Bronchial epithelial cell (primary cell): ENCODE measurements around the gene P2RY2. TPM values are rescaled to one million over a fixed set of nuclear protein-coding genes. Genes with fewer than 3 reads are reported as not detected.
"Not testable (repeated sequence)": the region's sequence is repeated elsewhere in the genome, so short reads cannot be mapped to it uniquely, and the experiment has no call there.

ENCODE experiments used
- DNase-seq: peaks from one replicate; pipeline ENCODE4 v3.0.0-alpha.2; 2010; ENCODE audit warnings: low read depth
- FAIRE-seq: peaks from 2 replicates; lab custom pipeline; 2011; peaks lifted over from hg19 to GRCh38; lab: Jason Lieb, UNC
- H3K27me3 ChIP-seq: 2 replicates; pipeline ENCODE4 v1.5.1; 2011; ENCODE audit warnings: low read length; ENCODE audit not compliant: control insufficient read depth, insufficient read depth
- H3K36me3 ChIP-seq: 2 replicates; pipeline ENCODE4 v1.5.1; 2011; ENCODE audit warnings: low read length; ENCODE audit not compliant: control insufficient read depth, insufficient read depth
- H3K4me3 ChIP-seq: 2 replicates; pipeline ENCODE4 v1.5.1; 2011; ENCODE audit warnings: mild to moderate bottlenecking, low read depth, low read length, control low read depth
- CTCF ChIP-seq: IDR thresholded peaks from 2 replicates; pipeline ENCODE4 v1.5.1; 2011; ENCODE audit warnings: mild to moderate bottlenecking, moderate library complexity, low read length, control low read depth, inconsistent platforms; ENCODE audit not compliant: insufficient read depth, severe bottlenecking
- total RNA-seq: library from RNA; depleted of rRNA; stranded (reverse); fragments of >200 nt; gene quantifications from 2 replicates; pipeline ENCODE4 v1.2.1, GENCODE V29; 2014

The P2RY2 gene
- total RNA-seq, 1 donor from 2014 or later: 9.0 TPM

DNA sequence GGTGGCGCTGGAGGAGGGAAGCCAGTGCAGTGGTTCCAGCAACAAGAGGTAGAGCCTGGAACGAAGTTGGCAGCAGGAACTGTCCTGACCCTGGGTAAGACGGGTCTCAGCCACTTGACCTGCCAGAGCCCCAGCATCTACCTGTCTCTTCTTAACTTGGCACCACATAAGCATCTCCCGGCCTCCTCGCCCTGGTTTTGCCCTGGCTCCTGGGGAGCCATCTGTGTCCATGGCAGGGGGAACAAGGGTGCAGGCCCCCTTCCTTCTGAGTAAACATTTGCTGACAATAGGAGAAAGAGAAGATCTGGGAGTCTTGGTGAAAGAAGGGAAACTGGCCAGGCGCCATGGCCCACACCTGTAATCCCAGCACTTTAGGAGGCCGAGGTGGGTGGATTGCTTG is 12.8 kb downstream of the P2RY2 start:
- no peaks in the 10 kb centered on the region for H3K27me3 ChIP-seq
- FAIRE-seq (no peak), DNase-seq (no peak)
- H3K4me3 ChIP-seq: no peak overlapping the region
- peaks cover 37% of the 10 kb centered on the region for H3K36me3 ChIP-seq
- TF ChIP-seq CTCF: no peak

DNA sequence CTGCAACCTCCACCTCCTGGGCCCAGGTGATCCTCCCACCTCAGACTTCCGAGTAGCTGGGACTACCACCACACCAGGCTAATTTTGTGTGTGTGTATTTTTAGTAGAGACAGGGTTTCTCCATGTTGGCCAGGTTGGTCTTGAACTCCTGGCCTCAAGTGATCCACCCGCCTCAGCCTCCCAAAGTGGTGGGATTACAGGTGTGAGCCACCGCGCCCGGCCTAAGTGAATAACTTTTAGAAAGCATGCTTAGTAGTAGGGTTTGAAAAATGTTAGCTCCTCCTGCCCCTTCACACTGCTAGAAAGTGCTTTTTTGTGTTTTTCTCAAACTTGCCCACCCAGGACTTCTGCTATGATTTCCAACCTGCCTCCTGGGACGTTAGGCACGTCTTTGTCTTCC is 14.4 kb downstream of the P2RY2 start:
- H3K27me3 ChIP-seq, FAIRE-seq, DNase-seq, H3K4me3 ChIP-seq: not testable (repeated sequence)
- peaks cover 41% of the 10 kb centered on the region for H3K36me3 ChIP-seq

DNA sequence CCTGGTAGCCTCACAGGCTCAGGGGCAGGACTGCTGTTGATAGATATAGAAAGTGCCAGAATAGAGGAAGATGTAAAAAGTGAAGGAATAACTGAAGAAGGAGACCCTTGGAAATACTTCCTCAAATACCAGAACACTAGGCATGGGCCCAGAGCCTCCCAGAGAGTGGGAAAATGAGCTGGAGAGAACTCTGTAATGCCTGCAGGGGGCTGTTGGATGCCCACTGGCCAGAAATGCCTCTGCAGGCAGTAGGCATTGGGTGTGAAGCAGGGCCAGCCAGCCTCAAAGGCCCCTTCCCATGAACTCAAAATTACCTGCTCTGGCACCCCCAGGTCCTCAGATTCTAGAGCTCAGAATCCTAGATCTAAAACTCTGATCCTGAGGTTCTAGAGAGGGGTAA is 15.1 kb downstream of the P2RY2 start:
- no peak for DNase-seq
- FAIRE-seq: no peak
- no peak for TF ChIP-seq CTCF
- Histone ChIP-seq H3K4me3 (no peak overlapping the region), H3K36me3 (peaks cover 43% of the 10 kb centered on the region), H3K27me3 (no peaks in the 10 kb centered on the region)

GRCh38 chr11:73233692-73234470 is 15.8 kb downstream of the P2RY2 start:
- H3K36me3 ChIP-seq: peaks cover 38% of the 10 kb centered on the region
- no peak overlapping the region for H3K4me3 ChIP-seq
- DNase-seq (no peak), FAIRE-seq (peak; percentile 18)
- no peaks in the 10 kb centered on the region for H3K27me3 ChIP-seq
- TF ChIP-seq CTCF: no peak

- H3K4me3 ChIP-seq: no peak overlapping the region
- H3K27me3 ChIP-seq: no peaks in the 10 kb centered on the region
- H3K36me3 ChIP-seq: peaks cover 36% of the 10 kb centered on the region
- no peak for TF ChIP-seq CTCF
- no peak for DNase-seq
- FAIRE-seq: no peak
These were observed 16.5 kb downstream of the P2RY2 start for GRCh38 chr11:73234471-73235181.

GRCh38 chr11:73235236-73235786 is 17.2 kb downstream of the P2RY2 start:
- peak; percentile 85 for FAIRE-seq
- no peak for DNase-seq
- no peak overlapping the region for H3K4me3 ChIP-seq
- H3K27me3 ChIP-seq: no peaks in the 10 kb centered on the region
- no peak for TF ChIP-seq CTCF
- peaks cover 30% of the 10 kb centered on the region for H3K36me3 ChIP-seq
